Measurements from ENCODE around the gene GATAD2A.
"Not testable (repeated sequence)": the region's sequence is repeated elsewhere in the genome, so short reads cannot be mapped to it uniquely, and the experiment has no call there.

Gene GATAD2A

GRCh38 chr19:19404879-19405860, at the start of gene GATAD2A:
GATAD2A (plus strand) TSS chr19:19405675; CDS start chr19:19465346, 59,671 bp downstream.
- peak; percentile 92 for DNase-seq

GRCh38 chr19:19356500-19356899, 49.0 kb upstream of the GATAD2A start:
- DNase-seq: no peak

DNA sequence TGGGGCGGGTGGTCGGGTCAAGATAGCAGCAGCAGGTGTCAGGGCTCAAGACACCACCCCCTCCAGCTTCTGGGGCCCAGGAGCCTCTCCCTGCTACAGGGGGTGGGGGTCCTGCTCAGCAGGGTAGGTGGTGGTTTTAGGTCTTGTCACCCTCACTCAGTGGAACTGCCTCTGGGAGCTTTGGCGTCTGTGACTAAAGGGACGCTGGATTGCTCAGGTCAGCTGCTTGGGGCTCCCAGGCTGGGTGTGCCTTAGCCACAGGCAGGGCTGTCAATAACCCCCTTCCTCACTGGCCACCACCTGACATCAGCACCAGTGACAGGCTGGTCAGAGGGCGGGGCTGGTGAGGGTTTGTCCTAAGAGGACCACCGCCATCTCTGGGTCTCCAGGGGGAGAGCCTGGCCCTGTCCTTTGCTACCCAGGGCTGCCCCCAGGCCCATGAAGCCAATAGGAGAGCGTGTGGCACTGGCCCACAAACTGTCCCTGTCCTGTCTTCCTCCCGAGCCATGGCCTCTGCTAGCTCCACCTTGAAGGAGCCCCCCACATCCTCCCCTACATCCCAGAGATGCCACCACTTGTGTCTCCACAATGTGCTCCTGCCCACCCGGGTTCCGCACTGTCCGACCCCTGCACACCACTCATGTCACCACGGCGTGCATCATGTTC, 48.4 kb upstream of the GATAD2A start:
- no peak for DNase-seq

DNA sequence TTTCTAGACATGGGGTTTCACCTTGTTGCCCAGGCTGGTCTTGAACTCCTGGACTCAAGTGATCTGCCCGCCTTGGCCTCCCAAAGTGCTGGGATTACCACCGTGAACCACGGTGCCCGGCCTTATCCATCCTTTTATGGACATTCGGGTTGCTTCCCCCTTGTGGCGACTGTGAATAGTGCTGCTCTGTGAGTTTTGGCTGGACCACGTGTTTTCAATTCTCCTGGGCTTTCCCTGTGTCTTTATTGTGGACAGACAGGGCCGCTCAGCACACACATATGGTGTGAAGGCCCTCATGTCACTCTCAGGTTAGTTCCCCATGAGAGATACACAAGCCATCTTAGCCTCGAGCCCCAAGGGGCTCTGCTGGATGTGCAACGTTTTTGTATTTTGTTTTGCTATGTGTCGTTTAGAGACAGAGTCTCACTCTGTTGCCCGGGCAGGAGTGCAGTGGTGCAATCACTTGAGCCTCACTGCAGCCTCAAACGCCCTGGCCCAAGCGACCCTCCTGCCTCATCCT, 44.3 kb upstream of the GATAD2A start:
- DNase-seq: peak; percentile 83

GRCh38 chr19:19362075-19362474, 43.4 kb upstream of the GATAD2A start:
- no peak for DNase-seq

GRCh38 chr19:19366434-19367396, 38.8 kb upstream of the GATAD2A start:
- DNase-seq: peak; percentile 81

DNA sequence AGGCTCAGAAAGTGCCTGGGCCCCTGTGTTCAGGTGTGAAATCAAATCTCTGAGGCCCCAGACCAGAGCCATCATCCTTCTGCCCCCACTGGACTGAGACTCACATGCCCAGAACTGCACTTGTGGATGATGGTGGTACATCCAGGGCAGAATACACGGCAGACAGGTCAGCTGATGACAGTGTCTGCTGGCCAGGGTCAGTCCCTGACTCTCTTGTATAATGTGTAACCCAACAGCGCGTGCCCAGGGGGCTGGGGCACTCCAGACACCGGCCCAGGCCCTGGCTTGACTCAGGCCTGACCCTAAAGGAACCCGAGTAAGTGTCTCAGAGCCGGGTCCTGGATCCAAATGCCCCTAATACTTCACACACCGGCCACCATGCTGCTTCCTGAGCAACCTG, 37.4 kb upstream of the GATAD2A start:
- DNase-seq: no peak

GRCh38 chr19:19371059-19371458, 34.4 kb upstream of the GATAD2A start:
- no peak for DNase-seq

GRCh38 chr19:19372656-19373416, 32.6 kb upstream of the GATAD2A start:
- DNase-seq: peak; percentile 71

GRCh38 chr19:19379527-19379926, 25.9 kb upstream of the GATAD2A start:
- DNase-seq: no peak

GRCh38 chr19:19380316-19380715, 25.2 kb upstream of the GATAD2A start:
- DNase-seq: not testable (repeated sequence)

DNA sequence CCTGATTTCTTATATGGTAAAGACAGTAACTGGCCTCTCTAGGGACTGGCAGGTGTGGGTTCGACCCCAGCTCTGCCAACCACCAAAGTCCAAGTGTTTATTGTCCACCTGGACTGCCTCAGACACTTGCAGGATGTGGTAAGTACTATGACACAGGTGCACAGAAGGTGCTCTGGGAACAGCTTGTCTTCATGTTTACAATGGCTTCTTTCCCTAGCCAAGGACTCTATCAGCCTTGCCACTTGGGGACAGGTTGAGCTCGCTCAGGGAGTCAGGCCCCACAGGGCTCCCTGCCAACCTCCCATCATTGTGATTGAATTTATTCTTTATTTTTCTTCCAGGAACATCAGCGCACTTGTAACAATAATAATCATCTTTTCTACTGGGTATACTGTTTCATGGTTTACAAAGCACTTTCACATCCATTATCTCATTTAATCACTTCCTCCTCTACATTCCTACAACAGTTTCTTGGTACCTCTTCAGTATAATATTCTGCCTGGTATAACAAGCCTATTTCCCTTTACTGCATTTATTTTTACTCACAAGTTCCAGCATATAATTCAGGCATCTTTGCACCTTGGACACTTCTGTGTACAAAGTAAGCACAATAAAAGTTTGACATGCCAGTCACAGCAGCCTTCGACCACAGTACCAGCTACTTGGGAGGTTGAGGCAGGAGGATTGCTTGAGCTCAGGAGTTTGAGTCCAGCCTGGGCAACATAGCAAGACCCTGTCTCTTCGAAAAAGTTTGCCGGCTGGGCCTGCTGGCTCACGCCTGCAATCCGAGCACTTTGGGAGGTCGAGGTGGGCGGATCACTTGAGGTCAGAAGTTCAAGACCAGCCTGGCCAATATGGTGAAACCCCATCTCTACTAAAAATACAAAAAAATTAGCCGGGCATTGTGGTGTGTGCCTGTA, 24.2 kb upstream of the GATAD2A start:
- DNase-seq: no peak

- DNase-seq: no peak
Measured at GRCh38 chr19:19382118-19382517, 23.4 kb upstream of the GATAD2A start.

- DNase-seq: no peak
Measured at GRCh38 chr19:19384486-19384885, 21.0 kb upstream of the GATAD2A start.

- DNase-seq: peak; percentile 100
Measured at GRCh38 chr19:19385131-19385895, 20.2 kb upstream of the GATAD2A start.

- DNase-seq: peak; percentile 31
Measured at GRCh38 chr19:19385896-19386869, 19.3 kb upstream of the GATAD2A start.

- no peak for DNase-seq
Measured at GRCh38 chr19:19387108-19387507, 18.4 kb upstream of the GATAD2A start.

Data from CD4-positive, alpha-beta T cell treated with Interleukin-12 subunit alpha and Interleukin-12 subunit beta, for 1 hour (primary cell).